Effector memory CD4-positive, alpha-beta T cell (primary cell): Measurements from ENCODE around the gene SCRT2.
"Not testable (repeated sequence)": the region's sequence is repeated elsewhere in the genome, so short reads cannot be mapped to it uniquely, and the experiment has no call there.

Experiments used
- DNase-seq, 3 donors: peaks; one replicate each; pipeline ENCODE4 v3.0.0-alpha.2; 2020
- H3K27ac ChIP-seq: 2 replicates; pipeline ENCODE4 v1.7.0; 2013; ENCODE audit warnings: mild to moderate bottlenecking, low read length, moderate library complexity; ENCODE audit not compliant: insufficient read depth, poor library complexity, severe bottlenecking
- H3K27me3 ChIP-seq: replicated peaks from 2 replicates; pipeline ENCODE4 v1.7.0; 2013; ENCODE audit warnings: mild to moderate bottlenecking, low read length; ENCODE audit not compliant: insufficient read depth, control insufficient read depth, poor library complexity, severe bottlenecking
- H3K36me3 ChIP-seq: 2 replicates; pipeline ENCODE4 v1.7.0; 2013; ENCODE audit warnings: mild to moderate bottlenecking, low read length, moderate library complexity; ENCODE audit not compliant: control insufficient read depth, insufficient read depth
- H3K4me1 ChIP-seq: 2 replicates; pipeline ENCODE4 v1.7.0; 2013; ENCODE audit warnings: low read length, mild to moderate bottlenecking; ENCODE audit not compliant: control insufficient read depth, insufficient read depth, poor library complexity, severe bottlenecking
- H3K4me3 ChIP-seq: 2 replicates; pipeline ENCODE4 v1.7.0; 2013; ENCODE audit warnings: low read length, low read depth, mild to moderate bottlenecking; ENCODE audit not compliant: insufficient read depth, poor library complexity, severe bottlenecking
- H3K9me3 ChIP-seq: 2 replicates; pipeline ENCODE4 v1.7.0; 2013; ENCODE audit warnings: mild to moderate bottlenecking, low read length, moderate library complexity; ENCODE audit not compliant: control insufficient read depth

SCRT2 gene

GRCh38 chr20:701401-702129 is 26.0 kb upstream of the SCRT2 start:
- no peaks in the 10 kb centered on the region for H3K9me3 ChIP-seq
- H3K36me3 ChIP-seq, result no peaks in the 10 kb centered on the region
- no peak overlapping the region for H3K27ac ChIP-seq
- H3K27me3 ChIP-seq, result no peaks in the 10 kb centered on the region
- no peak overlapping the region for H3K4me3 ChIP-seq
- no peaks in the 10 kb centered on the region for H3K4me1 ChIP-seq
- DNase-seq, result no peak

DNA sequence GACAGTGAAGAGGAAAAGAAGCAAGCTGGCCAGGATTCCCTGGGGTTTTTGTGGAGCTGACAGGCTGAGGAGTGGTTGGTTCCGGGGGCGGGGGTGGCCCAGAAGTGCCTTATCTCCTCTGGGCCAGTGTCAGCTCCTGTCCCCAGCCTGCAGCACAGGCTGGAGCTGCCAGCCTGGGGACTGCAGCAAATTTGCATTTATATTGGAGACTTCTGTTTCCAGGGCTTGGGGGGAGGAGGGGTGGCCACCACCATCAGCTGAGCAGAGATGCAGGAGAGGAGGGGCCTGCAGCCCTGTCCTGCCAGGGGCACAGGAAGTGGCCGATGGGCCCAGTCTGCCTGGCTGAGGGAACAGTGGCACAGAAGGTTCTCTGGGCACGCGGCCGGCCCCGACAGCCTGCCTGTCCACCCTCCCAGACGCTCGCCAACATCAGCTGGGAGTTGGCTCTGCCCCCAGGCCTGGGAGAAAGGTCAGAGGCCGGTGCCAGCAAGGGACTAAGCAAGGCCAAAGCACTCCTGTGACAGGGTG is 24.3 kb upstream of the SCRT2 start:
- H3K36me3 ChIP-seq, result no peaks in the 10 kb centered on the region
- H3K27ac ChIP-seq, result no peak overlapping the region
- no peak for DNase-seq
- H3K9me3 ChIP-seq, result no peaks in the 10 kb centered on the region
- no peaks in the 10 kb centered on the region for H3K27me3 ChIP-seq
- no peak overlapping the region for H3K4me3 ChIP-seq
- H3K4me1 ChIP-seq, result no peaks in the 10 kb centered on the region

GRCh38 chr20:699342-699741 is 23.7 kb upstream of the SCRT2 start:
- Histone ChIP-seq H3K27me3 (no peaks in the 10 kb centered on the region), H3K36me3 (no peaks in the 10 kb centered on the region), H3K4me1 (no peaks in the 10 kb centered on the region), H3K9me3 (no peaks in the 10 kb centered on the region), H3K4me3 (no peak overlapping the region), H3K27ac (no peak overlapping the region)
- no peak for DNase-seq

DNA sequence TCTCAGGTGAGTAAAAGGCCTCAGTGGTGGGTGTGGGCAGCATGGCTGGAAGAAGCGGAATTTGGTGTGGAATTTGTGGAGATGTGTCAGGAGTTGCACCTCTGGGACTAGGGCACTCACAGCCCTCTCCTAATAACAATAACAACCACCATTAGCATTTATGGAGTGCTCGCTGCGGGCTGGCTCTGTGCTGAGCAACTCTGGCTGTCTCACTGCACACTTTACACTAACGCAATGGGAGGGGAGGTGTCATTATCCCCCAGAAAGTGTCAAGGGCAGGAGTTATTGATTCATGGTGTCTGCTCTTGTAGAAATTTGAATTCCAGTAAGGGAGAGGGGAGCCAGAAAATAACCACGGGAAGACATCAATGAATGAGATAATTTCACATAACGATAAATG is 22.7 kb upstream of the SCRT2 start:
- no peaks in the 10 kb centered on the region for H3K27me3 ChIP-seq
- H3K4me3 ChIP-seq, result no peak overlapping the region
- no peak overlapping the region for H3K27ac ChIP-seq
- no peaks in the 10 kb centered on the region for H3K9me3 ChIP-seq
- no peaks in the 10 kb centered on the region for H3K4me1 ChIP-seq
- H3K36me3 ChIP-seq, result no peaks in the 10 kb centered on the region
- no peak for DNase-seq

DNA sequence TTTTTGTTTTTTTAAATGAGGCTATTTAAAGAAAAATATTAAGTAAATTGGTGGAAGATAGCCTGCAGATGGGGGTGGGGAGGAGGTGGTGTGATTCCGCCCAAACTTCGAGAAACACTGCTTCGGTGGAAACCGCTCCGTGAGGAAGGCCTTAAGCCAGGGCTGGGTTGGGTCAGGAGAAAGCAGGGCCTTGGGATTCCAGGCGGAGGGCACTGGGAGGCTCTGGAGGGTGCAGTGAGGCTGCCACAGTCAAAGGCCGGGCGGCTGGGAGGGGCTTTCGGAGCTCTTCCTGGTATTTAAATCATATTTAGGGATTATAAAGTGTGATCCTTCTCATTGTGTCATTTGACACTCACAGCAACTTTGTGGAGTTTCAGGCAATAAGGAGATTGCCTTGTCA is 22.2 kb upstream of the SCRT2 start:
- Histone ChIP-seq H3K27ac (no peak overlapping the region), H3K9me3 (no peaks in the 10 kb centered on the region), H3K4me1 (no peaks in the 10 kb centered on the region), H3K27me3 (no peaks in the 10 kb centered on the region), H3K4me3 (no peak overlapping the region), H3K36me3 (no peaks in the 10 kb centered on the region)
- no peak for DNase-seq

DNA sequence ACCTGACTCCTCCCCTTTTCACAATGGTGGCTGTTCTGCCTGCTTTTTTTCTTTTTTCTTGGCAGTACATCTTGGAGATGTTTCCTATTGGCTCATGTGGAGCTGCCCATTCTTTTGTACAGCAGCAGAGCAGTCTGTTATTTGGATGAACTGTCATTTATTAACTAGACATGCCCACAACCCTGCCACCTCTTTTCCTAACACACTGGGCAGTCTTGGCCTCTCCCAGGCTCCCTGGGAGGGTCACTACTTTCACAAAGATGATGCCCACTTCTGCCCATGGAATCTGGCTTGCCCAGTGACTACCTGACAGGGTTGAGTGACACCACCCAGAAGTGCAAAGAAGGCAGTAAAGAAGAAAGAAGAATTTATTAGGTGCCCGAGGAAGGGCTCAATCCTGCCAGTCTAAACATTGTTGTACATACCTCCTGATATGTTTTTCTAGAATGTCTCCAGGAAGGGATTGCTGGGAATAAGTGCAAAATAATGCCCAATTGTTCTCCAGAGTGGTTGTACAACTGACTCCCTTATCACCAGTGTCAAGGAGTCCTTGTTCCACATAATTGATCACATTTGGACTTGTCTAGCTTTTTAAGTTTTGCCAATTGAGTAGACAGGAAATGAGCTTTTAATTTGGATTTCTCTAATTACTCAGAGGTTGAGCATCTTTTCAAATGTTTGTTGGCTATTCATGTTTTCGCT is 19.7 kb upstream of the SCRT2 start:
- no peak overlapping the region for H3K4me3 ChIP-seq
- DNase-seq, result no peak
- H3K27ac ChIP-seq, result no peak overlapping the region
- no peaks in the 10 kb centered on the region for H3K9me3 ChIP-seq
- no peaks in the 10 kb centered on the region for H3K4me1 ChIP-seq
- H3K27me3 ChIP-seq, result no peaks in the 10 kb centered on the region
- H3K36me3 ChIP-seq, result no peaks in the 10 kb centered on the region

DNA sequence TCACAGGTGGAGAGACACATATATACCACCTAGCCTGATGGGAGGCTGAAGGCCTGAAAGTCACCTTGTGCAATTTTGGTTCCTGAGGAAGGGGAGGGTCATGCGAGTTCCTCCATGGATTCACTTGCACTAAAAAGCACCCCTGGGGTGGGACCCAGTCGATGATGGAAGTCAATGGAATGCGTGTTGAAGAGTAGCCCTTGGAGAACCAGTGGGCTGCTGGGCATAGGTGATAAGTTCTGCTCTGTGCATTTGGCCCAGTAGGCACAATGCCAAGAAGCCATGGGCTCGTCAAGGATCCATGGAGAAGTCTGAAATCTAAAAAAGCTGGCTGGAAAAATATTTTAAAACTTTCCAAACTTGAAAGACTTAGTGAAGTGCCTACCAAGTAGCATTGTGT is 18.9 kb upstream of the SCRT2 start:
- no peaks in the 10 kb centered on the region for H3K9me3 ChIP-seq
- no peak overlapping the region for H3K27ac ChIP-seq
- no peak for DNase-seq
- no peaks in the 10 kb centered on the region for H3K27me3 ChIP-seq
- H3K36me3 ChIP-seq, result no peaks in the 10 kb centered on the region
- no peaks in the 10 kb centered on the region for H3K4me1 ChIP-seq
- H3K4me3 ChIP-seq, result no peak overlapping the region

GRCh38 chr20:693786-694185 is 18.2 kb upstream of the SCRT2 start:
- not testable (repeated sequence) for H3K4me1 ChIP-seq, H3K9me3 ChIP-seq, H3K27me3 ChIP-seq, DNase-seq, H3K4me3 ChIP-seq, H3K36me3 ChIP-seq, H3K27ac ChIP-seq

- no peak for DNase-seq
- no peak overlapping the region for H3K27ac ChIP-seq
- H3K36me3 ChIP-seq, result no peaks in the 10 kb centered on the region
- no peaks in the 10 kb centered on the region for H3K4me1 ChIP-seq
- no peaks in the 10 kb centered on the region for H3K27me3 ChIP-seq
- H3K9me3 ChIP-seq, result no peaks in the 10 kb centered on the region
- H3K4me3 ChIP-seq, result no peak overlapping the region
Measured at GRCh38 chr20:692044-692443, 16.4 kb upstream of the SCRT2 start.

GRCh38 chr20:689947-690346 is 14.3 kb upstream of the SCRT2 start:
- H3K9me3 ChIP-seq, result no peaks in the 10 kb centered on the region

More at GRCh38 chr20:689947-690346, 14.3 kb upstream of the SCRT2 start:
- H3K27ac ChIP-seq, result no peak overlapping the region
- no peaks in the 10 kb centered on the region for H3K36me3 ChIP-seq
- no peaks in the 10 kb centered on the region for H3K4me1 ChIP-seq
- no peak for DNase-seq
- no peak overlapping the region for H3K4me3 ChIP-seq
- H3K27me3 ChIP-seq, result no peaks in the 10 kb centered on the region
